HG03442 (cell line): ENCODE results near the gene SAMD11.
"Not testable (repeated sequence)": the region's sequence is repeated elsewhere in the genome, so short reads cannot be mapped to it uniquely, and the experiment has no call there.

Experiments
- ATAC-seq: cut with Tn5 transposase; IDR thresholded peaks from one replicate; pipeline ENCODE4 v1.9.1; 2021; ENCODE audit warnings: mild to moderate bottlenecking, moderate library complexity; ENCODE audit not compliant: unreplicated experiment

Gene SAMD11

DNA sequence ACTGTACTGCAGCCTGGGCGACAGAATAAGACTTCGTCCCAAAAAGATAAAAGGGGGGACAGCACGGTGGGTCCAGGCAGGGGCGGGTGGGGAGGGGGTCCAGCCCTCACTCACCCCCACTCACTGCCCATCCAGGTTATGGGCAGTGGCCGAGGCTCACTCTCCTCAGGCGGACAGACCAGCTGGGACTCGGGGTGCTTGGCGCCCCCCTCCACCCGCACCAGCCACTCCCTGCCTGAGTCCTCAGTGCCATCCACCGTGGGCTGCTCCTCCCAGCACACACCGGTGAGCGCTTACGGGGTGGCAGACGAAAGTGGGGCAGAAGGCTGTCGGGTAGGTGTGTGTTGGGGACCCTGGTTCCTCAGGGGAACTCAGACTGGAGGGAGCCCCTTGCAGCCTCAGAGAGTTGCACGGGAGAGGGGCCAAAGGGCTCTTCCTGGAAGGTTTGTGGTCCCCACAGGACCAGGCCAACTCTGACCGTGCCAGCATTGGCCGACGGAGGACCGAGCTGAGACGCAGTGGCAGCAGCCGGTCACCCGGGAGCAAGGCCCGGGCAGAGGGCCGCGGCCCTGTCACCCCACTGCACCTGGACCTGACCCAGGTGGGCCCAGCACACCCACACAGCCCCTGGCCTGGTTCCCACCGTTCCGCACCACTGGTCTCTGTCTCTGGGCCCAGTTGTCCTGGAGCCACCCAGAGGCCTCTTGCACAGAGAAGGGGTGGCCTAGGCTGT is 49.2 kb downstream of the SAMD11 start:
- no peak for ATAC-seq

DNA sequence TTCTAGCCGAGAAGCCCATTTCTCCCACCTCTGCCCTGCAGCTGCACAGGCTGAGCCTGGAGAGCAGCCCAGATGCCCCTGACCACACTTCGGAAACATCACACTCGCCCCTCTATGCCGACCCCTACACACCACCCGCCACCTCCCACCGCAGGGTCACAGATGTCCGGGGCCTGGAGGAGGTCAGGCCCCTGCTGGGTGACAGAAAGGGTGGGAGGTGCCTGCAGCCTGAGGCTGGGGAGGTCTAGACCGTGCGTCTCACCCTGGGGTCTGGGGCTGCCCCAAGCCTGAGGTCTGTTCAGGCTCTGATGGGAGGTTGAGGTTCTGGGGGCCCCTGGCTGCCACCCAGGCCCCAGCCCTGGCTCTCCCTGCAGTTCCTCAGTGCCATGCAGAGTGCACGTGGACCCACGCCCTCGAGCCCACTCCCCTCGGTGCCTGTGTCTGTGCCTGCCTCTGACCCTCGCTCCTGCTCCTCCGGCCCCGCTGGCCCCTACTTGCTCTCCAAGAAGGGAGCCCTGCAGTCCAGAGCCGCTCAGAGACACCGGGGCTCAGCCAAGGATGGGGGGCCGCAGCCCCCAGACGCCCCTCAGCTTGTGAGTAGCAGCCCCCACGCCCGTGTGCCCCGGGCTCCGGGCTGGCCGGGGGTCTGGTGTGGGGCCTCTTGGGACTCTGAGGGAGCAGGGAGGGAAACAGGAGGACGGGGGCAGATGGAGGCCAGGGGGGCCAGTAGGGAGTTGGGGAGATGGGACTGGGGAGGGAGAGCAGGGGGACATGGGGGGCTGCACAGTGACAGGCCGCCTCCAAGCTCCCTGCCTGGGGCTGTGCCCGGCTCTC is 50.0 kb downstream of the SAMD11 start:
- ATAC-seq = no peak

DNA sequence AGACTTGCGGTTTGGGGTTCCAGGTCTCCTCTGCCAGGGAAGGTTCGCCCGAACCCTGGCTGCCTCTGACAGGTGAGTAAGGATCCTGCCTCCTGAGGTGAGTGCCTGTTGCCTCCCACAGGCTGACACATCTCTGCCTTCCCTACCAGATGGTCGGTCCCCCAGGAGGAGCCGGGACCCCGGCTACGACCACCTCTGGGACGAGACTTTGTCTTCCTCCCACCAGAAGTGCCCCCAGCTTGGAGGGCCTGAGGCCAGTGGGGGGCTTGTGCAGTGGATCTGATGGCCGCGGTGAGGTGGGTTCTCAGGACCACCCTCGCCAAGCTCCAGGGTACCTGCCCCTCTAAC is 50.5 kb downstream of the SAMD11 start:
- no peak for ATAC-seq

DNA sequence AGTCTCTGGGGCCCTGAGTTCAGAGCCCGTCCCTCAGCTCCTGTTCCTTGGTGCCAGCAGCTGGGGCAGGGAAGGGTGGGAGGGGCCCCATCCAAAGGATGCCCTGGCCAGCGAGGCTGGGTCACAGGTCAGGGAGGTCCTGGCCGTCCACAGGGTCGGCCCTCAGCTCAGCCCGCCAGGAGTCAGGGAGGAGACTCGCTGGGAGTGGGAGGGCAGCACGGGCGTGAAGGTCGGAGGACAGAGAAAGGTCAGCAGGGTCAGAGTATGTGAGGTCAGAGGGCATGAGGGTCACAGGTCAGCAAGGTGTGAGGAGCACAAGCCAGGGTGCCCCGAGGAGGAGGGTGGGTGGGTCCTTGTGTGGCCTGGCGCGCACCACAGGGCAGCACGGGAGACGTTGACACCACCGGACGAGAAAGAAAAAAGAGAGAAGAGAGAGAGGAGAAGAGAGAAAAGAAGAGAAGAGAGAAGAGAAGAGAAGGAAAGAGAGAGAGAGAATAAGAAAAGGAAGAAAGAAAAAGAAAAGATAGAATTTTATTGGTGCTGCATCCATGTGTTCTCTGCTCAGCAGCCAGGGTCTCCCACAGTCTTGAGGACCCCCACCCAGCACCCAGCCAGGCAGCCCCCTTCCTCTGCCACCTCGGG is 51.1 kb downstream of the SAMD11 start:
- ATAC-seq = no peak

- ATAC-seq = no peak
These were observed 51.6 kb downstream of the SAMD11 start for GRCh38 chr1:975365-975764.

DNA sequence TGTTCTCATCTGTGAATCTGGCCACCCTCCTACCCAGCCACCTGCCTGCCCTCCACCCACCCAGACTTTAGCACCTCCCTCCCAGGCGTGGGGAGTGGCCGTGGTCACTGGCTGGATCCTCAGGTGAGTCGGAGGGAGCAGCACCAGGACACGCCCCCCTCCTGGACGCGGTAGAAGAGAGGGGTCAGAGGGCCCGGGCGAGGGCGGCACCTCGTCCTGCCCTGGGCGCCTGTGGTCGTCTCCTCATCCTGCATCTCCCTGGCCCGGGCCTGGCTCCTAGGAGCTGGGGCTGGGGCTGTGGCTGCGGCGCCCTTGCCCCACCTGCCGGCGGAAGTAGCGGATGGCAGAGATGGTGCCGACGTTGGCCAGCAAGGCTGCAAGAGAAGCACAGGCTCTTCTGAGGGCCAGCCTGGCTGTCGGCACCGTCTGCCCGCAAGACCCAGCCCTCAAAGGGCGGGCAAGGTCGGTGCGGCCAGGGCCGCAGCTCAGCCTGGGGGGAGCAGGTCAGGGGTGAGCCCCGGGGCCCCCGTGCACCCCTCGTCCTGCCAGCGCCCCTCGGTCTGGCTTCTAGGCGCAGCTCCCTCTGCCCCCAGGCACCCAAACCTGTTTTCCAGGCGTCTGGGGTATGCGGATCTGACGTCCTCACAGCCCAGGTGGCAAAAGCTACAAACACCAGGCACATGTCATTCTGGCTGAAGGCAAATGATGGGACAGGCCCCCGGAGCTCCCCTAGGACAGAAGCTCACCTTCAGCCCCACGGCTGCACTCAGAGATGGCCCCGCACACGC is 52.4 kb downstream of the SAMD11 start:
- peak; percentile 52 for ATAC-seq

- ATAC-seq = not testable (repeated sequence)
These were observed 53.1 kb downstream of the SAMD11 start for GRCh38 chr1:976791-977190.

- ATAC-seq = no peak
These were observed 54.5 kb downstream of the SAMD11 start for GRCh38 chr1:978069-978834.

- ATAC-seq = no peak
These were observed 55.4 kb downstream of the SAMD11 start for GRCh38 chr1:978835-979743.

DNA sequence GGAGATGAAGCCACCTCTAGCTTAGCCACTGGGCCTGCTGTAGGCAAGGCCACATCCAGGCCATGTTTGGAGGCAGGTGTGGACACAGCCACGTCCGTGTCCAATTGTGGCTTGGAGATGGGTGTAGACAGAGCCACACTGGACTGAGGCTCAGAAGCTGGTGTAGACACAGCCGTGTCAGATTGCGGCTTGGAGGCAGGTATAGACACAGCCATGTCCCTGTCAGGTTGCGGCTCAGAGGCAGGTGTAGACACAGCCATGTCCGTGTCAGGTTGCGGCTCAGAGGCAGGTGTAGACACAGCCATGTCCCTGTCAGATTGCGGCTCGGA is 56.0 kb downstream of the SAMD11 start:
- ATAC-seq = no peak

GRCh38 chr1:980137-980571 is 56.4 kb downstream of the SAMD11 start:
- no peak for ATAC-seq

DNA sequence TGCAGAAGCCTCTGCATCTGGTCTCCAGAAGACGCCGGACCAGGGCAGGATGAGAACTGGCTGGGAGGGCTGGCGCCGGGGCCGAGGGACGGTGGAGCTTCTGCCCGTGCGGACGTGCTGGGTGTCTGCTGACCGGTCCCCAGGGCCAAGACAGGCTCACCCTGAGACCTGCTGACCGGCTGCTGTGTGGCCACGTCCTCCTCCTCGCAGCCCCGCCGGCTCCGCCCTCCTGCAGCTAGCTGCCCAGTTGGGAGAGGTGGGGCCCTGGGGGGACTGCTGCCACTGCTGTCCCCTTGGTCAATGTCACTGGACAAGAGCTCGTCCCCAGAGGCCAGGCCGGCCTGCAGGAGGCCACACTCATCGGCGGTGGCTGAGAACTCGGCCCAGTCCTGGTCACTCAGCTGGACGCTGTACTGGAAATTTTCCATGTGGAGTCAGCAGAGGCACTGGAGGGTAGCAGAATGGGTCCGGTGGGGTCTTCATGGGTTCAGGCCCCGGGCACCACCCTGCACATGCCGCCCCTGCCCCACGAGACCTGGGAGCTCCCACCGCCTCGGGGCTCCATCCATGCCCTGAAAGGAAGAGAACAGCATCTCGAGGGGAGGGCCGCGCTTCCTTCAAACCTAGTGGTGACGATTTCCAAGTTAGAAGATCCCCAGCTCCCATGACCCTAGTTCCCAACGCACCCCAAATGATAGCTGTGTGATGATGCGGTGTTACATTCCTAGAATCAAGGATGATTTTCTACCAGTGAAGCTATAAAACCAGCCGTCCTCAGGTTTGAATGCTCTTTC is 57.1 kb downstream of the SAMD11 start:
- ATAC-seq = no peak

DNA sequence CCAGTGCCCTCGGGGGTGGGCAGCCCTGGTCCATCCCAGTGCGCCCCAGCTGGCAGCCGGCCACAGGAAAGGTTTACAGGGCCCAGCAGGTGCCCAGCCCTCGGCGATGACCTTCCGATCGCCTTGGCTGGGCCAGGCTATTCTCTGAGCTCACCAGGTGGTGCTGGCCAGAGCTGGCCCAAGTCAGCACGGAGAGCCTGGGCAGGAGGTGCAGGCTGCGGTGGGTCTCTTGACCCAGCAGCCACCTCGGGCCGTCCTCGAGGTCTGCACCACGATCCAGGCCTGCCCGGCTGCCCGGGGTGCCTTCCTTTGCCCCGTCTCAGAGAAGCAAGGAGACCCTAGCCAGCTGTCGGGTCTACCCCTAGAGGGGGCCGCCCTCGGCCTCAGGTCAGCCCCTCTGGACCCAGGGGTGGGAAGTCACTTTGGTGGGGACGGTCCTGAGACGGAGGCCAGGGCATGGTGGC is 57.8 kb downstream of the SAMD11 start:
- no peak for ATAC-seq

- ATAC-seq = no peak
These were observed 58.3 kb downstream of the SAMD11 start, which contains the start of gene PERM1 for GRCh38 chr1:981955-982558. Gene PERM1, minus strand, starts transcription at chr1:982093. Its CDS starts 1,064 bp downstream, at chr1:981029.

- ATAC-seq = no peak
These were observed 59.2 kb downstream of the SAMD11 start for GRCh38 chr1:982765-983436.

- ATAC-seq = peak; percentile 45
These were observed 60.2 kb downstream of the SAMD11 start for GRCh38 chr1:983798-984475.

- ATAC-seq = no peak
These were observed 60.7 kb downstream of the SAMD11 start for GRCh38 chr1:984476-984814.
